HG03103 (cell line): ENCODE data around the gene EML5.

Experiments used
- ATAC-seq: cut with Tn5 transposase; IDR thresholded peaks from one replicate; pipeline ENCODE4 v1.9.1; 2021; ENCODE audit warnings: low read depth; ENCODE audit not compliant: unreplicated experiment

The EML5 gene

GRCh38 chr14:88733121-88733520 is 59.6 kb downstream of the EML5 start:
- ATAC-seq, result no peak

GRCh38 chr14:88729159-88729558 is 63.6 kb downstream of the EML5 start:
- ATAC-seq, result no peak

- no peak for ATAC-seq
These were observed 65.7 kb downstream of the EML5 start for GRCh38 chr14:88727057-88727456.

GRCh38 chr14:88710709-88711108 is 82.0 kb downstream of the EML5 start:
- no peak for ATAC-seq

GRCh38 chr14:88707088-88707487 is 85.7 kb downstream of the EML5 start:
- ATAC-seq, result no peak

GRCh38 chr14:88706425-88706824 is 86.3 kb downstream of the EML5 start:
- ATAC-seq, result no peak

GRCh38 chr14:88698651-88699050 is 94.1 kb downstream of the EML5 start:
- no peak for ATAC-seq

GRCh38 chr14:88695870-88696269 is 96.9 kb downstream of the EML5 start:
- no peak for ATAC-seq

- ATAC-seq, result no peak
These were observed 104.4 kb downstream of the EML5 start for GRCh38 chr14:88688386-88688785.

- ATAC-seq, result no peak
These were observed 109.6 kb downstream of the EML5 start for GRCh38 chr14:88683119-88683518.

GRCh38 chr14:88682495-88683114 is 110.1 kb downstream of the EML5 start:
- ATAC-seq, result no peak

- no peak for ATAC-seq
These were observed 110.8 kb downstream of the EML5 start for GRCh38 chr14:88681755-88682494.

GRCh38 chr14:88669346-88669745 is 123.4 kb downstream of the EML5 start:
- ATAC-seq, result no peak

- ATAC-seq, result peak; percentile 68
These were observed 124.2 kb downstream of the EML5 start for GRCh38 chr14:88668448-88669116.

- peak; percentile 60 for ATAC-seq
These were observed 125.0 kb downstream of the EML5 start for GRCh38 chr14:88667555-88668273.

- ATAC-seq, result no peak
These were observed 132.7 kb downstream of the EML5 start for GRCh38 chr14:88660056-88660455.

- ATAC-seq, result no peak
These were observed 153.5 kb downstream of the EML5 start for GRCh38 chr14:88639221-88639620.

GRCh38 chr14:88632512-88632911 is 160.2 kb downstream of the EML5 start:
- ATAC-seq, result no peak

GRCh38 chr14:88631091-88631490 is 161.7 kb downstream of the EML5 start:
- ATAC-seq, result no peak

- ATAC-seq, result no peak
These were observed 162.2 kb downstream of the EML5 start for GRCh38 chr14:88630565-88630964.

- ATAC-seq, result no peak
These were observed 164.3 kb downstream of the EML5 start for GRCh38 chr14:88628462-88628861.
